HEK293 (cell line): Measurements from ENCODE around the gene NT5M.

Source experiments
- CTCF ChIA-PET: fragments of 350-600 bp; formaldehyde crosslinking; extraction: SDS; loops from one replicate; lab custom pipeline; 2021; ENCODE audit warnings: antibody characterized with exemption; lab: Yijun Ruan, JAX
- POLR2A ChIA-PET: fragments of 300-600 bp; formaldehyde crosslinking; extraction: SDS; loops from one replicate; lab custom pipeline; 2020; ENCODE audit warnings: antibody characterized with exemption, inconsistent platforms; lab: Yijun Ruan, JAX
- H3K27ac ChIP-seq: fragments of 200-500 bp; sonication (Bioruptor generic); 2 replicates; pipeline ENCODE4 v1.5.1; 2014; ENCODE audit warnings: low read depth, low read length, control low read depth, inconsistent platforms; ENCODE audit errors: extremely low read depth
- H3K36me3 ChIP-seq, 2 experiments: fragments of 200-500 bp in 1 of 2; sonication (Bioruptor generic) in 1 of 2; 1 replicate in 1 of 2; 2 replicates in 1 of 2; pipeline ENCODE4 v1.5.1; 2014 to 2017; ENCODE audit warnings: inconsistent platforms in 2 of 2, low read length in 2 of 2; ENCODE audit not compliant: control insufficient read depth in 2 of 2, insufficient read depth in 1 of 2
- H3K4me1 ChIP-seq: fragments of 200-500 bp; sonication (Bioruptor generic); 2 replicates; pipeline ENCODE4 v1.5.1; 2014; ENCODE audit warnings: mild to moderate bottlenecking, low read length, inconsistent platforms; ENCODE audit not compliant: control insufficient read depth, insufficient read depth
- H3K4me3 ChIP-seq: 2 replicates; pipeline ENCODE4 v1.5.1; 2011; ENCODE audit warnings: low read depth, mild to moderate bottlenecking, control low read depth, low read length, moderate library complexity
- H3K9me3 ChIP-seq: fragments of 200-500 bp; sonication (Bioruptor generic); 2 replicates; pipeline ENCODE4 v1.5.1; 2014; ENCODE audit warnings: low read depth, low read length, inconsistent platforms; ENCODE audit not compliant: control insufficient read depth, insufficient read depth
- KLF9 ChIP-seq: fragments of 450-650 bp; formaldehyde crosslinking; IDR thresholded peaks from 2 replicates; pipeline ENCODE4 v1.5.1; 2016; ENCODE audit warnings: missing biosample characterization, missing genetic modification characterization, low read depth
- MZF1 ChIP-seq: fragments of 450-650 bp; formaldehyde crosslinking; IDR thresholded peaks from 2 replicates; pipeline ENCODE4 v1.5.1; 2017; ENCODE audit warnings: missing biosample characterization, missing genetic modification characterization, borderline replicate concordance
- SCRT2 ChIP-seq: fragments of 450-650 bp; formaldehyde crosslinking; IDR thresholded peaks from 2 replicates; pipeline ENCODE4 v1.5.1; 2016; ENCODE audit warnings: missing biosample characterization, missing genetic modification characterization
- SP2 ChIP-seq: fragments of 450-650 bp; formaldehyde crosslinking; IDR thresholded peaks from 2 replicates; pipeline ENCODE4 v1.5.1; 2016; ENCODE audit warnings: missing biosample characterization, missing genetic modification characterization
- ZFHX2 ChIP-seq: fragments of 450-650 bp; formaldehyde crosslinking; conservative IDR thresholded peaks from 2 replicates; pipeline ENCODE4 v1.5.1; 2016; ENCODE audit warnings: missing biosample characterization, missing genetic modification characterization
- ZNF223 ChIP-seq: fragments of 450-650 bp; formaldehyde crosslinking; IDR thresholded peaks from 2 replicates; pipeline ENCODE4 v1.5.1; 2016; ENCODE audit warnings: missing biosample characterization, missing genetic modification characterization
- ZNF391 ChIP-seq: fragments of 450-650 bp; formaldehyde crosslinking; IDR thresholded peaks from 2 replicates; pipeline ENCODE4 v1.5.1; 2016; ENCODE audit warnings: low read depth, missing biosample characterization, missing genetic modification characterization, borderline replicate concordance
- ZNF76 ChIP-seq: fragments of 450-650 bp; formaldehyde crosslinking; IDR thresholded peaks from 2 replicates; pipeline ENCODE4; 2016; ENCODE audit warnings: low read depth, missing biosample characterization, missing genetic modification characterization, borderline replicate concordance
- ZNF785 ChIP-seq: fragments of 450-650 bp; formaldehyde crosslinking; IDR thresholded peaks from 2 replicates; pipeline ENCODE4 v1.5.1; 2016; ENCODE audit warnings: missing biosample characterization, missing genetic modification characterization
- ZSCAN23 ChIP-seq: fragments of 450-650 bp; formaldehyde crosslinking; IDR thresholded peaks from 2 replicates; pipeline ENCODE4 v1.5.1; 2016; ENCODE audit warnings: missing biosample characterization, missing genetic modification characterization
- TF ChIP-seq, protein P1 (sequence below): fragments of 450-650 bp; formaldehyde crosslinking; IDR thresholded peaks from 2 replicates; pipeline ENCODE4 v1.5.1; 2016; ENCODE audit warnings: missing biosample characterization, missing genetic modification characterization
- TF ChIP-seq, protein P2 (sequence below): fragments of 450-650 bp; IDR thresholded peaks from 2 replicates; pipeline ENCODE4 v1.5.1; 2018; ENCODE audit warnings: missing biosample characterization, missing genetic modification characterization
- TF ChIP-seq, protein P3 (sequence below): fragments of 450-650 bp; formaldehyde crosslinking; IDR thresholded peaks from 2 replicates; pipeline ENCODE4 v1.5.1; 2016; ENCODE audit warnings: missing biosample characterization, missing genetic modification characterization

NT5M gene

DNA sequence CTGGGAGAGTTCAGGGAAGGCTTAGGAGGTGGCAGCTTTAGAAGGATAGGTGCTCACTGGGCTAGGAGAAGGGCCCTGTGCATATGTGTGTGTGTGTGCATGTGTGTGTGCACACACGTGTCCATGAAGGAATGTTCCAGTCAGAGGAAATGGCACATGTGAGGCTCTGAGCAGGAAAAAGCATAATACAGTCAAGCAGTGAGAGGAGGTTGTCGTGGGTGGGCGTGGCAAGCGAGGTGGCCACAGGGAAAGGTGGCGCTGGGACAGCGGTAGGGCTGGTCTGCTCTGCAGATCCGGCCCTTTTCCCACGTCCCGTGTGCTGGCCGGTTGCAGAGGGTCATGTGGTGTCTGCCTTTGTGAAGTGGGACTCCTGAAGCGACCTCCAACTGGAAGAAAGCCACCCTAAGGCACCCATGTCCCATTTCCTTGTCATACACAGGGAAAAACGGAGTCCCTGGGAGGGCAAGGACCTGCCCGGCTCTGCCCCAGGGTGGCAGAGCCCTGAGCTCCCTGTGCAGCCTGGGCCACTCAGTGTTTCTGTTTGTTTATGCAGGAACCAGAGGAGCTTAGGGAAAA lies 40.1 kb downstream of the NT5M start:
- H3K4me1 ChIP-seq: no peaks in the 10 kb centered on the region
- H3K27ac ChIP-seq: no peak overlapping the region

DNA sequence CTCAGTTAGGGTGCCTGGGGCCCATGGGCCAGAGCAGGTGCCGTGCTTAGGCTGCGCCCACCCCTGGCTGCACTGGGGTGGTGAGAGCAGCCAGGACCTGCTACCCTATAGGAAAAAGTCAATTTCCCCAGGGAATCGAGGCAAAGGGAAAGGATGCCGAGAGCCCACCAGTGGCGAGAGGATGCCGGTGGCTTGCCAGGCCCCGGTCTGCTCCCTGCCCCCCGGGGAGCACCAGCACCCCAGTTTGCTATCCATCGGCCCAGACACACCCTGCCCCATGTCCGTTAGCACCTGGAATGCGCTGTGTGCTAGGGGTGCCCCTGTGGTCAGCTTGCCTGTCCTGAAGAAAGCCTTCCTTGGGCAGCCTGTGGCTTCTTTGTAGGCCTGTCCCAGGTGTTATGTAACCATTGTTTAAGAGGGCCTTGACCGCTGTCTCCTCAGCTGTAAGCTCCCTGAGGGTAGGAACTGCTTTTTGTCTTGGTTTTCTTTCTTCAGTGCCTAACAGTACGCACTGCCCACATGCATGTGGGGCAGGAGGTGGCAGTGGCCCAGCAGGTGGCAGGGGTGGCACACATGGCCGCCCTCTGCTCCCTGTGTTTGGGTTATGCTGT lies 40.8 kb downstream of the NT5M start:
- POLR2A ChIA-PET: interaction anchor here (0.6 kb wide), 1 partner anchor 73 kb away, joined by 3 read pairs; no protein-coding TSS in a partner anchor
- no peak for TF ChIP-seq MZF1 (tag by site-specific recombination)
- no peak for TF ChIP-seq ZNF223 (tag by site-specific recombination)
- no peak for TF ChIP-seq ZNF76 (tag by site-specific recombination)
- TF ChIP-seq ZNF785 (tag by site-specific recombination): no peak
- TF ChIP-seq, protein P1, sequence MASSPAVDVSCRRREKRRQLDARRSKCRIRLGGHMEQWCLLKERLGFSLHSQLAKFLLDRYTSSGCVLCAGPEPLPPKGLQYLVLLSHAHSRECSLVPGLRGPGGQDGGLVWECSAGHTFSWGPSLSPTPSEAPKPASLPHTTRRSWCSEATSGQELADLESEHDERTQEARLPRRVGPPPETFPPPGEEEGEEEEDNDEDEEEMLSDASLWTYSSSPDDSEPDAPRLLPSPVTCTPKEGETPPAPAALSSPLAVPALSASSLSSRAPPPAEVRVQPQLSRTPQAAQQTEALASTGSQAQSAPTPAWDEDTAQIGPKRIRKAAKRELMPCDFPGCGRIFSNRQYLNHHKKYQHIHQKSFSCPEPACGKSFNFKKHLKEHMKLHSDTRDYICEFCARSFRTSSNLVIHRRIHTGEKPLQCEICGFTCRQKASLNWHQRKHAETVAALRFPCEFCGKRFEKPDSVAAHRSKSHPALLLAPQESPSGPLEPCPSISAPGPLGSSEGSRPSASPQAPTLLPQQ (tag by site-specific recombination): no peak
- TF ChIP-seq, all 188 proteins: peak for 0
- Histone ChIP-seq H3K36me3 (no peaks in the 10 kb centered on the region), H3K4me3 (no peak overlapping the region), H3K4me1 (no peaks in the 10 kb centered on the region), H3K27ac (no peak overlapping the region), H3K9me3 (no peaks in the 10 kb centered on the region)
- CTCF ChIA-PET: interaction anchor here (0.7 kb wide), 1 partner anchor 65 kb away, joined by 4 read pairs; no protein-coding TSS in a partner anchor

More for the DNA sequence above, 40.1 kb downstream of the NT5M start:
- POLR2A ChIA-PET: no interaction called here
- 0 out of 2 replicates have a peak, but pooled peaks have one; percentile 7 for TF ChIP-seq ZFHX2 (tag by site-specific recombination)
- no peak for TF ChIP-seq ZNF391
- TF ChIP-seq, protein P2, sequence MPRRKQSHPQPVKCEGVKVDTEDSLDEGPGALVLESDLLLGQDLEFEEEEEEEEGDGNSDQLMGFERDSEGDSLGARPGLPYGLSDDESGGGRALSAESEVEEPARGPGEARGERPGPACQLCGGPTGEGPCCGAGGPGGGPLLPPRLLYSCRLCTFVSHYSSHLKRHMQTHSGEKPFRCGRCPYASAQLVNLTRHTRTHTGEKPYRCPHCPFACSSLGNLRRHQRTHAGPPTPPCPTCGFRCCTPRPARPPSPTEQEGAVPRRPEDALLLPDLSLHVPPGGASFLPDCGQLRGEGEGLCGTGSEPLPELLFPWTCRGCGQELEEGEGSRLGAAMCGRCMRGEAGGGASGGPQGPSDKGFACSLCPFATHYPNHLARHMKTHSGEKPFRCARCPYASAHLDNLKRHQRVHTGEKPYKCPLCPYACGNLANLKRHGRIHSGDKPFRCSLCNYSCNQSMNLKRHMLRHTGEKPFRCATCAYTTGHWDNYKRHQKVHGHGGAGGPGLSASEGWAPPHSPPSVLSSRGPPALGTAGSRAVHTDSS (tag by site-specific recombination): no peak
- peak; percentile 66 for TF ChIP-seq KLF9 (tag by site-specific recombination)
- CTCF ChIA-PET: interaction anchor here (0.5 to 0.7 kb wide), 2 partner anchors 64 to 257 kb away, joined by 3 to 4 read pairs; no protein-coding TSS in a partner anchor
- H3K4me3 ChIP-seq: no peak overlapping the region
- H3K9me3 ChIP-seq: no peaks in the 10 kb centered on the region
- H3K36me3 ChIP-seq: no peaks in the 10 kb centered on the region; a peak in 1 of 3 replicates

DNA sequence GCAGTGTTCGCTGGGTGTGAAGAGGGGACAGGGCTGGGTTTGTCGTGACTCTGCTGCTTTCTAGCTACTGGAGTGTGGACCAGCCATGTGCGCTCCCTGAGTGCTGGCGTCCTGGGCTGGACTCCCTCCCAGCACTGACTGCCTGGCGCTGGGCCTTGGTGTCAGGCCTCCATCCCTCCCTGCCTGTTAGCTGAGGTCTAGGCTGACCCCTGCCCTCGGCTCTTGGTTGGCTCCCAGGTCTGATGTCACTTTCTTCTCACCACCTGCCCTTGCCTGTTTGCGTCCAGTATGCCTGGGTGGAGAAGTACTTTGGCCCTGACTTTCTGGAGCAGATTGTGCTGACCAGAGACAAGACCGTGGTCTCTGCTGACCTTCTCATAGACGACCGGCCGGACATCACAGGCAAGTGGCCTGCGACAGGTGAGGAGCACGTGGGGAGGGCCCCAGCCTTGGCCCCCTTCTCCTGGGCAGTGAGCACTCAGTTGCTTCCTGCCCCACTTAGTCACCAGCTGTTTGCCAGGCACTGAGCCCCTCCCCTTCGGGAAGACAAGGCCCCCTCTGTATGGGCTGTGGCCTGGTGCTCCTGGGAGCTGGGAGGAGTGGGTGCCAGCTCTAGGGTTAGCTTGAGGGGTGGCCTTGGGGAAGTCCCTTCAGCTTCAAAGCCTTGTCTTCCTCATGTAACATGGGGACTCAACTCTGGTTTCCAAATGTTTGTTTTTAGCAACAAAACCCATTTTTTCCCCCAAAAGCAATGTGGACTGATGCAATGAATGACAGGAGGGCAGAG lies 41.5 kb downstream of the NT5M start:
- H3K4me3 ChIP-seq: no peak overlapping the region
- no peak overlapping the region for H3K27ac ChIP-seq
- POLR2A ChIA-PET: no interaction called here
- TF ChIP-seq SP2 (tag by site-specific recombination) (no peak), ZFHX2 (tag by site-specific recombination) (no peak), ZSCAN23 (tag by site-specific recombination) (no peak), SCRT2 (tag by site-specific recombination) (peak; percentile 55)
- TF ChIP-seq, protein P3, sequence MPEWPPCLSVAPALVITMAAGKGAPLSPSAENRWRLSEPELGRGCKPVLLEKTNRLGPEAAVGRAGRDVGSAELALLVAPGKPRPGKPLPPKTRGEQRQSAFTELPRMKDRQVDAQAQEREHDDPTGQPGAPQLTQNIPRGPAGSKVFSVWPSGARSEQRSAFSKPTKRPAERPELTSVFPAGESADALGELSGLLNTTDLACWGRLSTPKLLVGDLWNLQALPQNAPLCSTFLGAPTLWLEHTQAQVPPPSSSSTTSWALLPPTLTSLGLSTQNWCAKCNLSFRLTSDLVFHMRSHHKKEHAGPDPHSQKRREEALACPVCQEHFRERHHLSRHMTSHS (tag by site-specific recombination): no peak
- H3K36me3 ChIP-seq: no peaks in the 10 kb centered on the region
- H3K9me3 ChIP-seq: no peaks in the 10 kb centered on the region
- H3K4me1 ChIP-seq: no peaks in the 10 kb centered on the region
- CTCF ChIA-PET: interaction anchor here (0.6 to 1.7 kb wide), 2 partner anchors 10 to 152 kb away, joined by 3 to 10 read pairs; no protein-coding TSS in a partner anchor
